Natural killer cell treated with Interleukin-12 subunit alpha and Interleukin-12 subunit beta and Interleukin-15 and Interleukin-18, amount 100 ng/mL, for 72 hours (primary cell): Measurements from ENCODE around the gene BHLHE41. TPM values are rescaled to one million over a fixed set of nuclear protein-coding genes. Genes with fewer than 3 reads are reported as not detected.

ENCODE experiments used
- ATAC-seq, 2 donors: fragments of 150-1000 bp; cut with Tn5 transposase in 1 of 2; sonication (Bioruptor Pico), chemical (Tn5 transposase) in 1 of 2; 2 replicates each; pipeline ENCODE4 v1.10.0; 2021
- DNase-seq: peaks from one replicate; pipeline ENCODE4 v3.0.0; 2022; ENCODE audit warnings: low spot score
- H3K27ac Mint-ChIP-seq, 2 donors: 1 replicate in 1 of 2; 2 replicates in 1 of 2; pipeline ENCODE4 v1.8.0; 2022; ENCODE audit warnings: mixed read lengths in 2 of 2, mild to moderate bottlenecking in 1 of 2, moderate library complexity in 1 of 2
- H3K27me3 Mint-ChIP-seq, 2 donors: 1 replicate in 1 of 2; 2 replicates in 1 of 2; pipeline ENCODE4 v1.8.0; 2022; ENCODE audit warnings: mixed read lengths in 2 of 2
- H3K36me3 Mint-ChIP-seq: one replicate; pipeline ENCODE4 v1.8.0; 2022; ENCODE audit warnings: mixed read lengths
- H3K4me1 Mint-ChIP-seq, 2 donors: 1 replicate in 1 of 2; 2 replicates in 1 of 2; pipeline ENCODE4 v1.8.0; 2022; ENCODE audit warnings: low read depth in 2 of 2, mixed read lengths in 2 of 2, mild to moderate bottlenecking in 1 of 2
- H3K4me3 Mint-ChIP-seq: one replicate; pipeline ENCODE4 v1.8.0; 2022; ENCODE audit warnings: mixed read lengths
- H3K9me3 Mint-ChIP-seq: 2 replicates; pipeline ENCODE4 v1.8.0; 2022; ENCODE audit warnings: mixed read lengths
- total RNA-seq, 2 donors: library from RNA; stranded (reverse); gene quantifications; one replicate each; pipeline ENCODE4 v1.2.3, GENCODE V29; 2022

BHLHE41 gene
- total RNA-seq, 2 donors from 2014 or later, result not detected

GRCh38 chr12:26127404-26127803, 2.6 kb upstream of the BHLHE41 start:
- Mint-ChIP-seq H3K4me3 (peak overlapping the region; percentile 21), H3K9me3 (no peaks in the 10 kb centered on the region), H3K27me3 (peaks cover 51 to 62% of the 10 kb centered on the region in 2 donors), H3K36me3 (no peaks in the 10 kb centered on the region), H3K4me1 (peaks cover 18 to 22% of the 10 kb centered on the region in 2 donors), H3K27ac (no peak overlapping the region)
- ATAC-seq (no peak), DNase-seq (no peak)

GRCh38 chr12:26126340-26127284, 1.8 kb upstream of the BHLHE41 start:
- peak in 1 of 2 donors; percentile 48 for ATAC-seq
- Mint-ChIP-seq H3K4me3 (peak overlapping the region; percentile 83), H3K4me1 (peaks cover 21 to 26% of the 10 kb centered on the region in 2 donors), H3K9me3 (no peaks in the 10 kb centered on the region), H3K27me3 (peaks cover 54 to 63% of the 10 kb centered on the region in 2 donors), H3K36me3 (no peaks in the 10 kb centered on the region), H3K27ac (no peak overlapping the region)
- DNase-seq, result no peak

- DNase-seq (no peak), ATAC-seq (peak; percentile 32 to 37)
- no peaks in the 10 kb centered on the region for H3K9me3 Mint-ChIP-seq
- no peak overlapping the region for H3K27ac Mint-ChIP-seq
- no peaks in the 10 kb centered on the region for H3K36me3 Mint-ChIP-seq
- peaks cover 56 to 65% of the 10 kb centered on the region in 2 donors for H3K27me3 Mint-ChIP-seq
- peaks cover 24 to 29% of the 10 kb centered on the region in 2 donors for H3K4me1 Mint-ChIP-seq
- peak overlapping the region; percentile 83 for H3K4me3 Mint-ChIP-seq
These were observed 833 bp upstream of the BHLHE41 start for GRCh38 chr12:26125400-26126339.

GRCh38 chr12:26123482-26123980, 1.3 kb downstream of the BHLHE41 start:
- Mint-ChIP-seq H3K36me3 (no peaks in the 10 kb centered on the region), H3K4me3 (peak overlapping the region; percentile 73), H3K9me3 (no peaks in the 10 kb centered on the region), H3K4me1 (peaks cover 24 to 29% of the 10 kb centered on the region in 2 donors), H3K27ac (no peak overlapping the region), H3K27me3 (peaks cover 59 to 73% of the 10 kb centered on the region in 2 donors)
- DNase-seq, result no peak
- no peak for ATAC-seq

DNA sequence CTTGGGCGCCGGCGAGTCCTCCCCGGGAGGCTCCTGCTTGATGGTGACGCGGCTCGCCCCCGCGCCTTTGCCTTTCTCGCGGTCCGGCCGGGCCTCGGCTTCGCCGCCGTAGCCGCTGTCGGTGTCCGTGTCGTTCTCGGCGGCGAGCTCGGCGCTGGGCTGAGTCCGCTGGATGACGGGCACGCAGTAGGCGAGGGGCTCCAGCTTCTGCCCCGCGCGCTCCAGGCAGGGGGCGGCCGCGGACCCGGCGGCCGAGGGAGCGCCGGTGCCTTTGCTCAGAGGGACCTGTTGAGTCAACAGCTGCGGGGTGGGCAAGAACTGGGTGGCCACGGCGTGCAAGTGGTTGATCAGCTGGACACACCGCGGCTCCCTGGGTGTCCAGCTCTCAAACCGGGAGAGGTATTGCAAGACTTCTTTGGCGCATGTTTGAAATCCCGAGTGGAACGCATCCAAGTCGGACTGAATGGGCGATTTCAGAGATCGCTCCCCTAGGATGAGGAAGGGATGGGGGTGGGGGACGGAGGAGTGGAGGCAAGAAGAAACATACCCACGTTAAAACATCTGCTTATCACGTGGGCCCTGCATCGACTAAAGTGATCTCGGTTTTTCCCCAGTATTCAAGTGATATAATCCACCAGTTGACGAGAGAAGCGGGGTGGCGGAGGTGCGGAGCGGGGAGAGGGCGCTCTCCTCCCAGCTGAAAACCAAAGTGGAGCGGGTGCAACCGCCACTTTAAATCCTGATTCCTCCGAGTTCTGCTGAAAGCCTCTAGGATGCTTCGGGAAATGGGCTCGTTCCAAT, 2.0 kb downstream of the BHLHE41 start:
- Mint-ChIP-seq H3K36me3 (no peaks in the 10 kb centered on the region), H3K9me3 (no peaks in the 10 kb centered on the region), H3K27me3 (peaks cover 57 to 68% of the 10 kb centered on the region in 2 donors), H3K27ac (no peak overlapping the region), H3K4me1 (peaks cover 24 to 29% of the 10 kb centered on the region in 2 donors), H3K4me3 (peak overlapping the region; percentile 73)
- peak; percentile 39 to 56 for ATAC-seq
- no peak for DNase-seq

GRCh38 chr12:26122061-26122680, 2.7 kb downstream of the BHLHE41 start:
- Mint-ChIP-seq H3K36me3 (no peaks in the 10 kb centered on the region), H3K4me1 (peaks cover 18 to 29% of the 10 kb centered on the region in 2 donors), H3K27ac (no peak overlapping the region), H3K9me3 (no peaks in the 10 kb centered on the region), H3K27me3 (peaks cover 54 to 64% of the 10 kb centered on the region in 2 donors), H3K4me3 (peak overlapping the region; percentile 73)
- peak; percentile 76 to 81 for ATAC-seq
- DNase-seq, result peak; percentile 71

- Mint-ChIP-seq H3K9me3 (no peaks in the 10 kb centered on the region), H3K4me3 (peak overlapping the region; percentile 73), H3K27ac (no peak overlapping the region), H3K36me3 (no peaks in the 10 kb centered on the region), H3K4me1 (peaks cover 18 to 29% of the 10 kb centered on the region in 2 donors), H3K27me3 (peaks cover 56 to 66% of the 10 kb centered on the region in 2 donors)
- ATAC-seq (no peak), DNase-seq (no peak)
These were observed 3.3 kb downstream of the BHLHE41 start for GRCh38 chr12:26121323-26122060.

DNA sequence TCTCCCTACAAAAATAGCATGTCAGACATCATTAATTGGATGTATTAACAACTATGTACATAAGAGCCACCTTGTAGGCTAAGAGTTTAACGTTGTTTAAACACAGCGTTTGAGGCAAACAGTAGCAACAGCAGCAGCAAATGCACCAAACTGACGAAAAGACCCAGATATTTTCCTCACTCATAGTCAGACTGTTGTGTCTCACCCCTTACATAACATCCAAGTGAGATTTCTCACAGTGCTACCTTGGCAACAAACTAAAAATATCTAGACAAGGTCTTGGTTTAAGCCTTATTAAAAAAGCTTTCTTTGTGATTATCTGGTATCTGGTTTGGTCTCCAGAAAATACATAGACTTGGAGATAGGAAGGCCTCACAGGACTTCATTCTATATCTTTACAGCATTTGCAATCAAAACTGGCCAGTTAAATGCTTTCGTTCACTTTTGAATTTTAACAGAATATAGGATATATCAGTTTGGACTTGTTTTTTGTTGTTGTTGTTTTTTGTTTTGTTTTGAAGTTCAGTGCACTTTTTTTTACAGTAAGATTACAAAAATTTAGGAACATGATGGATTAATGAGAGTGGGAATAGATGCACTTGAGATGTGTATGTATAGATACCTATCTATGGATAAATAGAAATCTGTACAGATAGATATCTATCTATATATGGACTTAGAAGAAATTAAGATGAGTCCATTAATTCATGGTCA, 4.1 kb downstream of the BHLHE41 start:
- Mint-ChIP-seq H3K4me3 (peak overlapping the region; percentile 73), H3K27ac (no peak overlapping the region), H3K9me3 (no peaks in the 10 kb centered on the region), H3K36me3 (no peaks in the 10 kb centered on the region), H3K4me1 (peaks cover 18 to 27% of the 10 kb centered on the region in 2 donors), H3K27me3 (peaks cover 54 to 63% of the 10 kb centered on the region in 2 donors)
- ATAC-seq (no peak), DNase-seq (no peak)

- Mint-ChIP-seq H3K4me1 (peaks cover 10 to 20% of the 10 kb centered on the region in 2 donors), H3K27ac (no peak overlapping the region), H3K27me3 (peaks cover 45 to 52% of the 10 kb centered on the region in 2 donors), H3K36me3 (no peaks in the 10 kb centered on the region), H3K4me3 (no peak overlapping the region), H3K9me3 (no peaks in the 10 kb centered on the region)
- ATAC-seq (no peak), DNase-seq (no peak)
These were observed 5.3 kb downstream of the BHLHE41 start for GRCh38 chr12:26119391-26119989.

- DNase-seq (no peak), ATAC-seq (no peak)
- H3K36me3 Mint-ChIP-seq, result no peaks in the 10 kb centered on the region
- H3K9me3 Mint-ChIP-seq, result no peaks in the 10 kb centered on the region
- no peak overlapping the region for H3K27ac Mint-ChIP-seq
- peaks cover 41 to 50% of the 10 kb centered on the region in 2 donors for H3K27me3 Mint-ChIP-seq
- H3K4me1 Mint-ChIP-seq, result peaks cover 12 to 21% of the 10 kb centered on the region in 2 donors
- no peak overlapping the region for H3K4me3 Mint-ChIP-seq
These were observed 6.5 kb downstream of the BHLHE41 start for GRCh38 chr12:26118308-26118707.
